HG02840 (cell line): Measurements from ENCODE around the gene LST1.

Experiments
- ATAC-seq: cut with Tn5 transposase; IDR thresholded peaks from one replicate; pipeline ENCODE4 v1.9.1; 2021; ENCODE audit warnings: mild to moderate bottlenecking, moderate library complexity, moderate number of reproducible peaks; ENCODE audit not compliant: unreplicated experiment, low FRiP score

The LST1 gene

DNA sequence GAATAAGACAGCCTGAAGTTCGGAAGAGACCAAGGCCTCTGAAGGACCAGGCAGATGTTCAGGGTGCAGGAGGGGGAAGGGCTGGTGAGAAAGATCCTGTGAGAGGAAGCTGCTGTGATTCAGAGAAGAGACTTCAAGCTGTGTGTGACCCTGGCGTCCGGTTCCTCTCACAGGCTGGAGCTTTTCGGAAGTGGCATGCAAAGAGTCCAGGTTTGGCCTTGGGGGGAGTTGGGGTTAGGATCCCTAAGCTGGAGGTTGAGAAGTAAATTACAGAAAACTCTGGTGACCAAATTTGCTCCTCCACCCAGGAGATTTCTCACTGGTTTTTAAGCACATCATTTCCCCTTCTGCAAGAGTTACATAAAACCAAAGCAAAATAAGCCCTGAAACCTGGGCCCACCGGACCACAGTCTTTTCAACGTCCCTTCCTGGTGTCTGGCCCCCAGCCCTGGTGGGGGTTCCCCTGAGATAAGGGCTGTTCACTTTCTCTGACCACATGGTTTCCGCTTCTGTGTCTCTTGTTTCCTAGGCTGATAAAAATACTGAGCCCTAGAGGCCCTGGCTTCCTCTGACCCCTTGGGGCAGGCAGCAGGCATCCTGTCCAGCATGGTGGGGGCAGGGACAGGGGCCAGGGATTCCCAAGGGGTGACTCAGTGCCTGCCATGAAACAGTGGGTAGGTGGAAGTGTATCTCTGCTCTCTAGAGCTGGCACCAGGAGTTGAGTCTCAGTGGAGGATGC lies 25.9 kb upstream of the LST1 start:
- ATAC-seq: peak; percentile 71

DNA sequence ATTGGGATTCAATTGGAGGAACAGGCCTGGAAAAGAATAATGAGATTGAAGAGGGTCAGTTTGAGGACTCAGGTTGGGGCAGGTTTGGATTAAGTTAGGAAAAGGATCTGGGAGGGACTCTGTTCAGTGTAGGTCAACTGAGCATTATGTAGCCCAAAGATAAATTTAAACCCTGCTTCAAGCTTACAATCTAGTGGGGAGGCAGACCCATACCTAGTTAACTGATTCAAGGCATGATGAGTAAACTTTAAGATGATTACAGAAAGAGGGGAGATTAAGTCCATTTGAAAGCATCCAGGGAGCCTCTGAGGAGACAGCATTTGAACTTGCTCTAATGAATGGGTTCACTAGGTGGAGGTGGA lies 25.4 kb upstream of the LST1 start:
- no peak for ATAC-seq

GRCh38 chr6:31567531-31568370 lies 18.3 kb upstream of the LST1 start:
- no peak for ATAC-seq

DNA sequence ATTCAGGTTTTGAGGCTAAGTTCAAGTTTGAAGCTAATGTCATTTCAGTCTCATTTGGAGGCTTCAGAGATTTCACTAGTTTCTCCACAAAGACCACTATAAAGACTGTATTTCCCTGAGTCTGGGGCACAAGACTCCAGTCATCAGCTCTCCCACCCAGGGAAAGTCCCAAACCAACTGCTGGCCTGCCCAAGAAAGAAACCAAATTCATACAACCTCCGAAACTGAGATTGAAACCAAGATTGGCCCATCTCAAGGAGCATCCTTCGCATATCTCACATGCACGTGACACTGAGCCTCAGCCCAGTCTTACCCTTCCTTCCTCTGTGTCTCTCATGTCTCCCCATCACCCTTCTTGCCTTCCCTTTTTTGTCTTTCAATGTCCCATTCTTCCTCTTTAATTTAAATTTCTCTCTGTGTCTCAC lies 17.5 kb upstream of the LST1 start:
- ATAC-seq: peak; percentile 73

- ATAC-seq: no peak
These were observed 16.1 kb upstream of the LST1 start for GRCh38 chr6:31569861-31570536.

GRCh38 chr6:31572041-31572911 lies 13.8 kb upstream of the LST1 start, which contains the start of gene LTA:
TSS of gene LTA (plus strand) at chr6:31572289. CDS start at chr6:31572743, 454 bp downstream.
- ATAC-seq: no peak

GRCh38 chr6:31573239-31574105 lies 12.6 kb upstream of the LST1 start:
- ATAC-seq: no peak

- ATAC-seq: no peak
These were observed 11.7 kb upstream of the LST1 start for GRCh38 chr6:31574106-31575061.

- no peak for ATAC-seq
These were observed 10.7 kb upstream of the LST1 start, which contains the start of gene TNF for GRCh38 chr6:31575335-31575901. TSS of gene TNF (plus strand) at chr6:31575565. CDS start at chr6:31575742, 177 bp downstream.

- no peak for ATAC-seq
These were observed 10.0 kb upstream of the LST1 start for GRCh38 chr6:31575952-31576685.

- ATAC-seq: no peak
These were observed 9.0 kb upstream of the LST1 start for GRCh38 chr6:31576897-31577578.

- no peak for ATAC-seq
These were observed 8.5 kb upstream of the LST1 start for GRCh38 chr6:31577579-31577966.

GRCh38 chr6:31578184-31579118 lies 7.6 kb upstream of the LST1 start:
- no peak for ATAC-seq

GRCh38 chr6:31579119-31579505 lies 7.0 kb upstream of the LST1 start:
- no peak for ATAC-seq
